GM12878 (cell line): ENCODE data around the gene UMAD1. TPM values are rescaled to one million over a fixed set of nuclear protein-coding genes. Genes with fewer than 3 reads are reported as not detected.

ENCODE experiments used
- ATAC-seq: fragments of 200-7000 bp; cut with Tn5 transposase; 3 replicates; pipeline ENCODE4 v1.9.1; 2020; ENCODE audit warnings: mild to moderate bottlenecking, moderate library complexity
- BruUV-seq: library from RNA; stranded (reverse); fragments of 400-500 nt; replicated peaks from 2 replicates; lab custom pipeline; 2021; lab: Mats Ljungman, UMichigan
- CTCF ChIA-PET: fragments of 300-600 bp; sonication (Branson Sonifier 250); formaldehyde crosslinking; extraction: SDS; loops from one replicate; lab custom pipeline; 2021; ENCODE audit warnings: inconsistent platforms; lab: Yijun Ruan, JAX
- POLR2A ChIA-PET: fragments of 350-600 bp; formaldehyde crosslinking; extraction: SDS; loops from one replicate; lab custom pipeline; 2021; ENCODE audit warnings: inconsistent platforms; lab: Charles Lee
- RAD21 ChIA-PET: fragments of 300-600 bp; sonication (Branson Sonifier 250); formaldehyde crosslinking; loops from one replicate; lab custom pipeline; 2023; ENCODE audit warnings: antibody characterized with exemption; ENCODE audit not compliant: unreplicated experiment; lab: Charles Lee
- SMC1A ChIA-PET: fragments of 300-600 bp; sonication (Branson Sonifier 250); formaldehyde crosslinking; loops from one replicate; lab custom pipeline; 2023; ENCODE audit not compliant: unreplicated experiment, uncharacterized antibody; lab: Charles Lee
- DNase-seq: peaks from one replicate; pipeline ENCODE4 v3.0.0-alpha.2; 2011; ENCODE audit warnings: low read depth, low spot score
- FAIRE-seq: peaks from 3 replicates; lab custom pipeline; 2011; peaks lifted over from hg19 to GRCh38; lab: Jason Lieb, UNC
- H2AFZ ChIP-seq: 2 replicates; pipeline ENCODE4 v1.6.0; 2011; ENCODE audit warnings: low read depth, low read length, control low read depth; ENCODE audit not compliant: control insufficient read depth
- H3K27ac ChIP-seq: 2 replicates; pipeline ENCODE4 v1.5.1; 2011; ENCODE audit warnings: control low read depth; ENCODE audit not compliant: control insufficient read depth, insufficient read depth
- H3K27me3 ChIP-seq, 2 experiments: replicated peaks in 1 of 2; 2 replicates each; pipeline versions ENCODE4 v1.6.0 to v1.6.1; 2011; ENCODE audit warnings: low read length in 1 of 2; ENCODE audit not compliant: control insufficient read depth in 2 of 2, insufficient read depth in 2 of 2
- H3K36me3 ChIP-seq, 2 experiments: 2 replicates each; pipeline ENCODE4 v1.5.1; 2011; ENCODE audit warnings: low read length in 1 of 2; ENCODE audit not compliant: control insufficient read depth in 2 of 2, insufficient read depth in 2 of 2
- H3K4me1 ChIP-seq: 2 replicates; pipeline ENCODE4 v1.6.1; 2011; ENCODE audit warnings: mild to moderate bottlenecking, low read length, moderate library complexity, mixed read lengths; ENCODE audit not compliant: control insufficient read depth, insufficient read depth
- H3K4me2 ChIP-seq: 2 replicates; pipeline ENCODE4 v1.6.0; 2011; ENCODE audit warnings: control low read depth; ENCODE audit not compliant: control insufficient read depth, insufficient read depth
- H3K4me3 ChIP-seq: fragments of 200-600 bp; sonication (generic); 2 replicates; pipeline ENCODE4 v1.5.1; 2016
- H3K79me2 ChIP-seq: 2 replicates; pipeline ENCODE4 v1.6.0; 2011; ENCODE audit warnings: low read length; ENCODE audit not compliant: control insufficient read depth, insufficient read depth
- H3K9ac ChIP-seq: 2 replicates; pipeline ENCODE4 v1.8.0; 2011; ENCODE audit warnings: low read length, control low read depth, mixed read lengths; ENCODE audit not compliant: control insufficient read depth, insufficient read depth
- H3K9me3 ChIP-seq: replicated peaks from 3 replicates; pipeline ENCODE4 v1.5.1; 2011; ENCODE audit warnings: mild to moderate bottlenecking, low read length; ENCODE audit not compliant: control insufficient read depth, insufficient read depth
- H4K20me1 ChIP-seq: 2 replicates; pipeline ENCODE4 v1.6.0; 2011; ENCODE audit not compliant: control insufficient read depth, insufficient read depth
- ATF7 ChIP-seq: fragments of 450-650 bp; IDR thresholded peaks from 2 replicates; pipeline ENCODE4 v1.6.1; 2016; ENCODE audit warnings: low read depth, mild to moderate bottlenecking
- BCL11A ChIP-seq: IDR thresholded peaks from 2 replicates; pipeline ENCODE4 v1.6.1; 2011; ENCODE audit warnings: low read depth, low read length
- CHD2 ChIP-seq: IDR thresholded peaks from 2 replicates; pipeline ENCODE4 v1.6.1; 2011; ENCODE audit warnings: low read depth, low read length, improper control_type of control experiment, borderline replicate concordance
- EED ChIP-seq: sonication (generic); IDR thresholded peaks from 2 replicates; pipeline ENCODE4 v1.6.1; 2016; ENCODE audit warnings: antibody characterized with exemption, low read depth
- GABPA ChIP-seq: IDR thresholded peaks from 2 replicates; pipeline ENCODE4 v1.6.1; 2014; ENCODE audit warnings: antibody characterized with exemption, low read depth, mild to moderate bottlenecking, inconsistent platforms
- IKZF1 ChIP-seq: fragments of 450-650 bp; conservative IDR thresholded peaks from 2 replicates; pipeline ENCODE4 v1.6.1; 2017; ENCODE audit warnings: antibody characterized with exemption, mild to moderate bottlenecking
- JUNB ChIP-seq: IDR thresholded peaks from 2 replicates; pipeline ENCODE4 v1.6.1; 2016; ENCODE audit warnings: antibody characterized with exemption, mild to moderate bottlenecking
- KDM1A ChIP-seq: fragments of 200-600 bp; sonication (generic); IDR thresholded peaks from 2 replicates; pipeline ENCODE4 v1.6.1; 2016; ENCODE audit warnings: borderline replicate concordance
- KLF5 ChIP-seq: fragments of 450-650 bp; IDR thresholded peaks from 2 replicates; pipeline ENCODE4 v1.6.1; 2014; ENCODE audit warnings: mild to moderate bottlenecking; ENCODE audit not compliant: partially characterized antibody
- LARP7 ChIP-seq: fragments of 450-650 bp; IDR thresholded peaks from 2 replicates; pipeline ENCODE4 v1.6.1; 2017; ENCODE audit warnings: mild to moderate bottlenecking
- MEF2A ChIP-seq: IDR thresholded peaks from 2 replicates; pipeline ENCODE4 v1.6.1; 2011; ENCODE audit warnings: low read depth, mild to moderate bottlenecking, low read length, moderate library complexity; ENCODE audit not compliant: insufficient read depth
- MTA2 ChIP-seq: fragments of 450-650 bp; IDR thresholded peaks from 2 replicates; pipeline ENCODE4 v1.6.1; 2016; ENCODE audit warnings: low read depth, mild to moderate bottlenecking, moderate library complexity
- MYB ChIP-seq: fragments of 150-350 bp; IDR thresholded peaks from 2 replicates; pipeline ENCODE4 v1.6.1; 2014; ENCODE audit warnings: mild to moderate bottlenecking, low read depth, low read length, borderline replicate concordance
- NFIC ChIP-seq: IDR thresholded peaks from 2 replicates; pipeline ENCODE4 v1.6.1; 2012; ENCODE audit warnings: low read depth, mild to moderate bottlenecking, inconsistent platforms, low read length, moderate library complexity
- PKNOX1 ChIP-seq: fragments of 450-650 bp; IDR thresholded peaks from 2 replicates; pipeline ENCODE4 v1.6.1; 2016; ENCODE audit warnings: mild to moderate bottlenecking
- RAD51 ChIP-seq: fragments of 450-650 bp; IDR thresholded peaks from 2 replicates; pipeline ENCODE4 v1.6.1; 2016; ENCODE audit warnings: moderate library complexity, mild to moderate bottlenecking, inconsistent platforms
- RCOR1 ChIP-seq: conservative IDR thresholded peaks from 2 replicates; pipeline ENCODE4 v1.6.1; 2012; ENCODE audit warnings: low read depth, low read length, improper control_type of control experiment
- RFX5 ChIP-seq: IDR thresholded peaks from 2 replicates; pipeline ENCODE4 v1.6.1; 2011; ENCODE audit warnings: low read depth, low read length, improper control_type of control experiment
- SP1 ChIP-seq: IDR thresholded peaks from one replicate; pipeline ENCODE4 v1.6.1; 2011; ENCODE audit warnings: low read depth, low read length
- SRF ChIP-seq, 2 experiments: IDR thresholded peaks; 2 replicates each; pipeline ENCODE4 v1.6.1; 2011; ENCODE audit warnings: low read depth in 2 of 2, low read length in 2 of 2, mild to moderate bottlenecking in 1 of 2, moderate library complexity in 1 of 2
- STAT3 ChIP-seq: IDR thresholded peaks from 2 replicates; pipeline ENCODE4 v1.6.1; 2011; ENCODE audit warnings: low read depth, low read length, improper control_type of control experiment
- TAF1 ChIP-seq: IDR thresholded peaks from 2 replicates; pipeline ENCODE4 v1.6.1; 2011; ENCODE audit warnings: mild to moderate bottlenecking, low read depth, low read length, borderline replicate concordance
- ZBED1 ChIP-seq: IDR thresholded peaks from 2 replicates; pipeline ENCODE4 v1.6.1; 2016; ENCODE audit warnings: borderline replicate concordance
- ZNF622 ChIP-seq: fragments of 450-650 bp; IDR thresholded peaks from 2 replicates; pipeline ENCODE4 v1.6.1; 2017; ENCODE audit warnings: mild to moderate bottlenecking, inconsistent platforms
- WGBS: methylation state at CpG from one replicate; pipeline ENCODE4 v1.1.6; 2016; ENCODE audit warnings: low lambda C conversion rate; ENCODE audit not compliant: insufficient replicate concordance, insufficient coverage; ENCODE audit errors: missing lambda C conversion rate; 5-methylcytosine and 5-hydroxymethylcytosine counted together
- in situ Hi-C: fragments of 300-500 bp; cut with MboI; formaldehyde crosslinking; loops from 9 replicates; pipeline ENCODE4 v1.14.3; 2018; ENCODE audit warnings: mixed read lengths
- intact Hi-C: fragments of 100-400 bp; cut with micrococcal nuclease; formaldehyde crosslinking; loops from one replicate; pipeline ENCODE4 v1.14.2; 2022; ENCODE audit not compliant: unreplicated experiment
- polyA plus RNA-seq, 11 experiments: library from polyadenylated mRNA; depleted of rRNA in 4 of 11; unstranded in 6 of 11; stranded (reverse) in 5 of 11; fragments of >200 nt; fragmentation: Nextera tagmentation in 4 of 11; fragmentation: Illumina TruSeq in 1 of 11; extraction: Ambion mirVana in 4 of 11; extraction: Trizol in 1 of 11; gene quantifications; 1 replicate in 1 of 11; 2 replicates in 10 of 11; pipeline versions ENCODE4 v1.2.1 to v1.2.3, GENCODE V29; 2011 to 2016; ENCODE audit warnings: inconsistent platforms in 2 of 11, missing spikeins in 2 of 11, low read depth in 1 of 11
- total RNA-seq, 4 experiments: library from RNA; depleted of rRNA in 3 of 4; stranded (reverse); fragments of >200 nt in 3 of 4; fragmentation: Illumina TruSeq in 1 of 4; extraction: Trizol in 1 of 4; gene quantifications; 2 replicates each; pipeline versions ENCODE4 v1.2.1 to v1.2.3, GENCODE V29; 2013 to 2021
- TF ChIP-seq, protein P1 (sequence below): fragments of 450-650 bp; conservative IDR thresholded peaks from 2 replicates; pipeline ENCODE4 v1.6.1; 2017; ENCODE audit warnings: mild to moderate bottlenecking, moderate library complexity

UMAD1 gene
- total and polyA plus RNA-seq, 10 of the 15 experiments (the other 5 are each of a cell fraction or from before 2014, with no cell fraction given): 6.0 to 28.6 (median 9.3) TPM

DNA sequence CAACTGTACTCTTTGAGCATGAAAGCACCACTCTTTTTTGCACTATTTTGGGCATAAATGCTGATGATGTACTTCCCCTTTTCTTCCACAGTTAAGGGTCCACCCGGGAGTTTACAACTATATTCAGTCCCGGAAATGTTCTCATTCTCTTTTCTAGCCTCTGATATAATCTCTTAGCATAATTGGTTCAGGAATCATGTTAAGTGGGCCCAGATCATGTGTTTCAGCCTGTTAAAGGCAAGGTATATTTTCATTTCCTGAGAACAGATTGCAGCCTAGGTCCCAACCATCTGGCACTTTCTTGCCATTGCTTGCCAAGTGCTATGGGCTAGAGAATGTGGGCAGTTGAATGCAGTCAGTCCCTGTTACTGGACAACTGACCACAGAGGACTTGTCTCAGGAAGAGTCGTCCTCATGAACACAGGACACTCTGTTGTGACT is 216.6 kb downstream of the UMAD1 start:
- Histone ChIP-seq H3K4me1 (peaks cover 4% of the 10 kb centered on the region), H3K27ac (peak overlapping the region; percentile 29; the same call in 1 of the 2 replicates), H3K4me2 (no peak overlapping the region), H3K4me3 (no peak overlapping the region), H3K79me2 (no peaks in the 10 kb centered on the region), H3K9me3 (peaks cover 27% of the 10 kb centered on the region), H3K27me3 (no peaks in the 10 kb centered on the region), H3K9ac (no peak overlapping the region), H4K20me1 (no peaks in the 10 kb centered on the region), H2AFZ (peak overlapping the region; percentile 43), H3K36me3 (no peaks in the 10 kb centered on the region; a peak in 1 of 4 replicates)
- ATAC-seq (peak; percentile 84), DNase-seq (no peak), FAIRE-seq (no peak)
- ChIA-PET CTCF (interaction anchor here (1.0 to 2.1 kb wide), 7 partner anchors 9 to 110 kb away, joined by 3 to 9 read pairs (median 4); no protein-coding TSS in a partner anchor), RAD21 (interaction anchor here (0.9 to 1.9 kb wide), 6 partner anchors 11 to 113 kb away, joined by 3 to 10 read pairs (median 6); no protein-coding TSS in a partner anchor), SMC1A (interaction anchor here (0.7 to 3.2 kb wide), 14 partner anchors 10 to 216 kb away, joined by 3 to 34 read pairs (median 6); partner anchors contain the start of gene UMAD1), POLR2A (interaction anchor here (1.2 to 1.8 kb wide), 2 partner anchors 10 to 34 kb away, joined by 4 to 9 read pairs; no protein-coding TSS in a partner anchor)
- intact Hi-C loops: no loop called here
- no TSS peak for BruUV-seq
- in situ Hi-C loops: no loop called here
- 30% methylated on average over 3 of the region's 3 CpGs for WGBS
- TF ChIP-seq, protein P1, sequence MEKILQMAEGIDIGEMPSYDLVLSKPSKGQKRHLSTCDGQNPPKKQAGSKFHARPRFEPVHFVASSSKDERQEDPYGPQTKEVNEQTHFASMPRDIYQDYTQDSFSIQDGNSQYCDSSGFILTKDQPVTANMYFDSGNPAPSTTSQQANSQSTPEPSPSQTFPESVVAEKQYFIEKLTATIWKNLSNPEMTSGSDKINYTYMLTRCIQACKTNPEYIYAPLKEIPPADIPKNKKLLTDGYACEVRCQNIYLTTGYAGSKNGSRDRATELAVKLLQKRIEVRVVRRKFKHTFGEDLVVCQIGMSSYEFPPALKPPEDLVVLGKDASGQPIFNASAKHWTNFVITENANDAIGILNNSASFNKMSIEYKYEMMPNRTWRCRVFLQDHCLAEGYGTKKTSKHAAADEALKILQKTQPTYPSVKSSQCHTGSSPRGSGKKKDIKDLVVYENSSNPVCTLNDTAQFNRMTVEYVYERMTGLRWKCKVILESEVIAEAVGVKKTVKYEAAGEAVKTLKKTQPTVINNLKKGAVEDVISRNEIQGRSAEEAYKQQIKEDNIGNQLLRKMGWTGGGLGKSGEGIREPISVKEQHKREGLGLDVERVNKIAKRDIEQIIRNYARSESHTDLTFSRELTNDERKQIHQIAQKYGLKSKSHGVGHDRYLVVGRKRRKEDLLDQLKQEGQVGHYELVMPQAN: no peak
- TF ChIP-seq BCL11A: no peak
- peak; percentile 31; the same call in 1 of the 2 replicates for TF ChIP-seq JUNB
- 0 out of 2 replicates have a peak, but pooled peaks have one; percentile 22 for TF ChIP-seq IKZF1
- no peak for TF ChIP-seq TAF1
- TF ChIP-seq NFIC: peak; percentile 73; the same call in 1 of the 2 replicates
- TF ChIP-seq EED: peak; percentile 38
- TF ChIP-seq RAD51: no peak
- peak; percentile 44; the same call in 1 of the 2 replicates for TF ChIP-seq GABPA
- TF ChIP-seq KLF5: no peak
- TF ChIP-seq SRF (IDR thresholded peaks at IDR 0.05; ENCODE audit: low read depth in 2 of 2, low read length in 2 of 2): 0 out of 4 replicates have a peak, but pooled peaks of 1 of the 2 experiments have one; percentile 57
- TF ChIP-seq MTA2: peak; percentile 39; the same call in 1 of the 2 replicates
- no peak for TF ChIP-seq MYB
- TF ChIP-seq MEF2A: peak; percentile 75
- no peak for TF ChIP-seq CHD2
- TF ChIP-seq ZBED1: peak; percentile 57; the same call in 1 of the 2 replicates
- no peak for TF ChIP-seq STAT3
- no peak for TF ChIP-seq ZNF622
- TF ChIP-seq LARP7: no peak
- no peak for TF ChIP-seq RCOR1
- TF ChIP-seq RFX5: no peak
- peak; percentile 73 for TF ChIP-seq ATF7
- TF ChIP-seq SP1: no peak
- no peak for TF ChIP-seq PKNOX1
- TF ChIP-seq KDM1A: no peak
